Measurements from ENCODE around the gene CDKN2A. TPM values are rescaled to one million over a fixed set of nuclear protein-coding genes. Genes with fewer than 3 reads are reported as not detected.

The CDKN2A gene
- total RNA-seq (1 to 10 TPM; 3.9 to 4.1 TPM), polyA plus RNA-seq (6.8 TPM)

DNA sequence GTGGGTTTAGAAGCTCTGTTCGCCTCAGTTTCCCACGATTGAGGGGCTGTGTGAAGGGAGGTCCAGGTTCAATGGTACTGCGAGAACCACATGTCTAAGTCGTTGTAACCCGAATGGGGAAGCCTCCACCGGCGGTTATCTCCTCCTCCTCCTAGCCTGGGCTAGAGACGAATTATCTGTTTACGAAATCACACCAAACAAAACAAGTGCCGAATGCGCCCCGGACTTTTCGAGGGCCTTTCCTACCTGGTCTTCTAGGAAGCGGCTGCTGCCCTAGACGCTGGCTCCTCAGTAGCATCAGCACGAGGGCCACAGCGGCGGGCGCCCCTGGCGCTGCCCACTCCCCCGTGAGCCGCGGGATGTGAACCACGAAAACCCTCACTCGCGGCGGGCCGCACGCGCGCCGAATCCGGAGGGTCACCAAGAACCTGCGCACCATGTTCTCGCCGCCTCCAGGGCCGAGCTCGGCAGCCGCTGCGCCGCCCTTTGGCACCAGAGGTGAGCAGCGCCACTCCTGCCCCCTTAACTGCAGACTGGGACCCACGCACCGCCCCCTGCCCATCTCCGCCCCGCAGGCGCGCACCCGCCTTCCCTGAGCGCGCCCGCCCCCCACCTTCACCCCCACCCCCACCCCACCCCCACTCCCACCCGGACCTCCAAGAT, at the start of gene CDKN2A:
Gene CDKN2A, minus strand, starts transcription at position 500 of the 663 bp plus-strand sequence.
- H3K36me3 Mint-ChIP-seq, result peaks cover 0 to 7% (median 0%) of the 10 kb centered on the region in 3 donors
- Histone ChIP-seq H3K36me3 (ENCODE audit: insufficient read depth, low read length) (no peaks in the 10 kb centered on the region), H3K27me3 (ENCODE audit: insufficient read depth, low read length, poor library complexity, severe bottlenecking) (no peaks in the 10 kb centered on the region), H3K27ac (ENCODE audit: low read depth, low read length) (peak within 1 kb of the TSS; percentile 90), H3K4me1 (ENCODE audit: insufficient read depth, low read length) (peaks cover 19% of the 10 kb centered on the region), H3K4me3 (ENCODE audit: low read length) (peak within 1 kb of the TSS; percentile 87), H3K9me3 (ENCODE audit: low read length) (no peaks in the 10 kb centered on the region)
- H3K9me3 Mint-ChIP-seq, result no peaks in the 10 kb centered on the region
- ChIA-PET CTCF (interaction anchor here (1.1 to 2.3 kb wide), 7 partner anchors 13 to 181 kb away, joined by 3 to 17 read pairs (median 6); partner anchors contain the start of gene CDKN2B), POLR2A (interaction anchor here (1.1 kb wide), 1 partner anchor 14 kb away, joined by 4 read pairs; no protein-coding TSS in a partner anchor)
- peak within 1 kb of the TSS; percentile 87 to 98 (median 96) for H3K27ac Mint-ChIP-seq
- H3K4me3 Mint-ChIP-seq, result peak within 1 kb of the TSS; percentile 96 to 99 (median 98)
- peaks cover 7 to 13% of the 10 kb centered on the region in 2 donors for H3K27me3 Mint-ChIP-seq
- peak; percentile 31 to 68 (median 45) for DNase-seq
- H3K4me1 Mint-ChIP-seq, result peaks cover 16 to 26% (median 24%) of the 10 kb centered on the region in 3 donors

DNA sequence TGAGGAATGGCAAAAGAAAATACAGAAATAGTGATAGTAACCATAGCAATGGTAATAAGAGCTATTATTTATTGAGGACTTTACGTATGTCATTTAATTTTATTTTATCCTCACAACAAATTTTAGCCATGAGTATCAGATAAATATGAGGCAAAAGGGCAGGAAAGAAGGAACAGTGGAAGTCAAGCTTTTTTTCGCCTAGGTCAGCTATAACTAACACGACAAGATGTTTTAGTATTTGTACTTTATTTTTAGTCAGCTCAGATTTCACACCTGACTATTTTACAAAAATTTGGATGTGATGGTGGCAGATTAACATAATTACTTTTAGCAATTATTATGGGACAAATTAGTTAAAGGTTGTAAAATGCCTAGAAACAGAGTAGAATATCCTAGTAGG, 49.7 kb upstream of the CDKN2A start:
- DNase-seq, result no peak
- no peak overlapping the region for H3K4me3 Mint-ChIP-seq
- Histone ChIP-seq H3K4me1 (ENCODE audit: insufficient read depth, low read length) (no peaks in the 10 kb centered on the region), H3K27me3 (ENCODE audit: insufficient read depth, low read length, poor library complexity, severe bottlenecking) (no peaks in the 10 kb centered on the region), H3K36me3 (ENCODE audit: insufficient read depth, low read length) (no peaks in the 10 kb centered on the region), H3K27ac (ENCODE audit: low read depth, low read length) (no peak overlapping the region), H3K9me3 (ENCODE audit: low read length) (no peaks in the 10 kb centered on the region), H3K4me3 (ENCODE audit: low read length) (no peak overlapping the region)
- H3K36me3 Mint-ChIP-seq, result no peaks in the 10 kb centered on the region
- ChIA-PET POLR2A (no interaction called here), CTCF (interaction anchor here (0.8 kb wide), 1 partner anchor 230 kb away, joined by 3 read pairs; no protein-coding TSS in a partner anchor)
- no peaks in the 10 kb centered on the region for H3K9me3 Mint-ChIP-seq
- H3K4me1 Mint-ChIP-seq, result peaks cover 3 to 25% (median 20%) of the 10 kb centered on the region in 3 donors
- peaks cover 0 to 5% of the 10 kb centered on the region in 2 donors for H3K27me3 Mint-ChIP-seq
- no peak overlapping the region for H3K27ac Mint-ChIP-seq

DNA sequence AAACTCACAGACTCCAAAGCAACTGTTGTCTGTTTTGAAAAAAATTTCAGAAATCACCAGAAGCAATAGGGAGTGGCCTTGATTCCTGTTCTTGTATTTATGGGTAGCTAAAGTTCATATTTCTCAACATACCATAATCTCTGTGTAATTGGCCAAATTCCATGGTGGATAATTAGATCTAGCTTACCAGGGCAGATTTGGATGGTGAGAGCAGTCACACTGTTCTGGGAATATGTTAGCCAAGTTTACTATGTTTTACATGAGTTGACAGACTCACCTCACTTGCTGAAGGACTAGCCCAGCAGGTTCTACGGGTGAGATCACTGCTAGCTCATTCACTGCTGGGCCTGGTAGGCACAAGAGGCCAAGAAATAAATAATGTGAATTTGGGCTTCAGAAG, 47.6 kb upstream of the CDKN2A start:
- ChIA-PET CTCF (interaction anchor here (1.3 kb wide), 2 partner anchors 228 to 230 kb away, joined by 3 to 7 read pairs; no protein-coding TSS in a partner anchor), POLR2A (no interaction called here)
- no peak overlapping the region for H3K4me3 ChIP-seq (ENCODE audit: low read length)
- peaks cover 3 to 21% (median 20%) of the 10 kb centered on the region in 3 donors for H3K4me1 Mint-ChIP-seq
- peaks cover 0 to 5% of the 10 kb centered on the region in 2 donors for H3K27me3 Mint-ChIP-seq
- DNase-seq, result no peak
- H3K9me3 ChIP-seq (ENCODE audit: low read length), result no peaks in the 10 kb centered on the region
- H3K36me3 ChIP-seq (ENCODE audit: insufficient read depth, low read length), result no peaks in the 10 kb centered on the region
- H3K27me3 ChIP-seq (ENCODE audit: insufficient read depth, low read length, poor library complexity, severe bottlenecking), result no peaks in the 10 kb centered on the region
- H3K27ac Mint-ChIP-seq, result peak overlapping the region in 1 of 8 donors; percentile 12
- no peaks in the 10 kb centered on the region for H3K9me3 Mint-ChIP-seq
- H3K4me1 ChIP-seq (ENCODE audit: insufficient read depth, low read length), result no peaks in the 10 kb centered on the region
- peaks cover 0 to 2% (median 0%) of the 10 kb centered on the region in 3 donors for H3K36me3 Mint-ChIP-seq
- H3K27ac ChIP-seq (ENCODE audit: low read depth, low read length), result no peak overlapping the region
- H3K4me3 Mint-ChIP-seq, result no peak overlapping the region

DNA sequence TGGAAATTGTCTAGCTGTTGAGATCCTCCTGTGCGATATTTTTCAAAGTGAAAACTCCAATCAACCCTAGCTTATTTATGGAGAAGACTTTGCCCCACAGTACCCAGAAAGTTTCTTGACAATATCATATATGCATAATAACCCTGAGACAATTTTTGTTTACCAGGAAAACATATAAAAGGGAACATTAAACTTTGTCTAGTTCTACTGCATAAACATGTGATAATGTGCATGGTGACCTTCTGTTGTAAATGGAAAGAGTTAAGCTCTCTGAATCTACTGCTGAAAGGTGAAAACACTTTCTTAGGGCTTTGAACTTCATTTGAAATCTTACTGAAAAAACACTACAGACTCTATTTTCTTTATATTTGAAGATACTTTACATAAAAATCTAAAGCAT, 47.2 kb upstream of the CDKN2A start:
- H3K27me3 ChIP-seq (ENCODE audit: insufficient read depth, low read length, poor library complexity, severe bottlenecking), result no peaks in the 10 kb centered on the region
- no peak for DNase-seq
- Mint-ChIP-seq H3K27ac (no peak overlapping the region), H3K27me3 (peaks cover 0 to 5% of the 10 kb centered on the region in 2 donors), H3K36me3 (peaks cover 0 to 2% (median 0%) of the 10 kb centered on the region in 3 donors), H3K9me3 (no peaks in the 10 kb centered on the region), H3K4me1 (peaks cover 3 to 16% (median 16%) of the 10 kb centered on the region in 3 donors), H3K4me3 (no peak overlapping the region)
- ChIA-PET POLR2A (no interaction called here), CTCF (interaction anchor here (1.3 kb wide), 1 partner anchor 228 kb away, joined by 7 read pairs; no protein-coding TSS in a partner anchor)
- no peaks in the 10 kb centered on the region for H3K9me3 ChIP-seq (ENCODE audit: low read length)
- H3K36me3 ChIP-seq (ENCODE audit: insufficient read depth, low read length), result no peaks in the 10 kb centered on the region
- H3K4me3 ChIP-seq (ENCODE audit: low read length), result no peak overlapping the region
- no peak overlapping the region for H3K27ac ChIP-seq (ENCODE audit: low read depth, low read length)
- no peaks in the 10 kb centered on the region for H3K4me1 ChIP-seq (ENCODE audit: insufficient read depth, low read length)

DNA sequence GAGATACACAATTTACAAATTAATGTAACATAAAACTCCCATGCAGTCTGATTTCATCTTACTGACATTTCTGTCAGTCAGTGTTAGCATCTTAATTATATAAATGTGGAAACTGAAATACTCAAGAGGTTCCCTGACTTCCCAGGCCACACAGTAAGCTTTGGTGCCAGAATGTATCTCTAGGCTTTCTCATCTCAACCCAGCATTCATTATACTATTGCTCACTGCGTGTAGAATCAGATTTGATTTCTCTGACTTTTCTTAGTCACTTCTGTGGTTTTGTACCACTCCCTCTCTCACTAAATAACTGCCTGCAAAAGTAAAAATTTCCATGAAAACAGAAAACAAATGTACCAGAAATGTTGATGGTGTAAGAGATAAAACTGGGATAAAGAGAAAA, 46.6 kb upstream of the CDKN2A start:
- H3K4me1 ChIP-seq (ENCODE audit: insufficient read depth, low read length), result no peaks in the 10 kb centered on the region
- H3K27me3 ChIP-seq (ENCODE audit: insufficient read depth, low read length, poor library complexity, severe bottlenecking), result no peaks in the 10 kb centered on the region
- Mint-ChIP-seq H3K9me3 (no peaks in the 10 kb centered on the region), H3K4me1 (peaks cover 3 to 18% (median 14%) of the 10 kb centered on the region in 3 donors), H3K27ac (no peak overlapping the region), H3K36me3 (peaks cover 0 to 2% (median 0%) of the 10 kb centered on the region in 3 donors), H3K27me3 (peaks cover 0 to 5% of the 10 kb centered on the region in 2 donors), H3K4me3 (no peak overlapping the region)
- ChIA-PET POLR2A (no interaction called here), CTCF (interaction anchor here (2.0 to 4.9 kb wide), 3 partner anchors 32 to 228 kb away, joined by 6 to 73 read pairs (median 16); partner anchors contain the start of gene CDKN2B)
- no peaks in the 10 kb centered on the region for H3K36me3 ChIP-seq (ENCODE audit: insufficient read depth, low read length)
- H3K4me3 ChIP-seq (ENCODE audit: low read length), result no peak overlapping the region
- DNase-seq, result no peak
- no peak overlapping the region for H3K27ac ChIP-seq (ENCODE audit: low read depth, low read length)
- H3K9me3 ChIP-seq (ENCODE audit: low read length), result no peaks in the 10 kb centered on the region

DNA sequence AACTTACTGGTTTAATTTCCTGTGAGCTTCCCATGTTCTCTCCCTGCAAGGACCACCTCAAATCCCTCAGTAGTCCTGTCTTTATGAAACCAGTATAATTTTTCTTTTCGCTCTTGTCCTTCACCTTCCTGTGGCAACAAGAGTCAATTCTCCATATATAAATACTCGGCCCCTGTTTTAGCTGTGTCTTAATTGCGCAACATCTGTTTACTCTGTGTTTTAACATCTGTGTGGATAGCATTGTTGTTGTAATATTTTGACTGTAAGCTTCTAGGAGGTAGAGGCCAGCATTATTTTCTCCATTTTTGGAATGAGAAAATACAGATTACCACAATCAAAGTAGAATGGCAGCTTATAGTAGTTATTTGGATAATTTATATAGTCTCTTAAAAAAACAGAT, 45.1 kb upstream of the CDKN2A start:
- Histone ChIP-seq H3K36me3 (ENCODE audit: insufficient read depth, low read length) (no peaks in the 10 kb centered on the region), H3K4me1 (ENCODE audit: insufficient read depth, low read length) (no peaks in the 10 kb centered on the region), H3K27ac (ENCODE audit: low read depth, low read length) (no peak overlapping the region), H3K4me3 (ENCODE audit: low read length) (no peak overlapping the region), H3K27me3 (ENCODE audit: insufficient read depth, low read length, poor library complexity, severe bottlenecking) (no peaks in the 10 kb centered on the region), H3K9me3 (ENCODE audit: low read length) (no peaks in the 10 kb centered on the region)
- H3K27ac Mint-ChIP-seq, result no peak overlapping the region
- H3K4me3 Mint-ChIP-seq, result no peak overlapping the region
- ChIA-PET CTCF (interaction anchor here (0.6 to 4.9 kb wide), 6 partner anchors 10 to 231 kb away, joined by 3 to 73 read pairs (median 6); partner anchors contain the start of gene CDKN2B), POLR2A (no interaction called here)
- H3K4me1 Mint-ChIP-seq, result peaks cover 0 to 17% (median 14%) of the 10 kb centered on the region in 3 donors
- no peaks in the 10 kb centered on the region for H3K9me3 Mint-ChIP-seq
- H3K27me3 Mint-ChIP-seq, result no peaks in the 10 kb centered on the region
- H3K36me3 Mint-ChIP-seq, result peaks cover 0 to 2% (median 0%) of the 10 kb centered on the region in 3 donors
- no peak for DNase-seq

DNA sequence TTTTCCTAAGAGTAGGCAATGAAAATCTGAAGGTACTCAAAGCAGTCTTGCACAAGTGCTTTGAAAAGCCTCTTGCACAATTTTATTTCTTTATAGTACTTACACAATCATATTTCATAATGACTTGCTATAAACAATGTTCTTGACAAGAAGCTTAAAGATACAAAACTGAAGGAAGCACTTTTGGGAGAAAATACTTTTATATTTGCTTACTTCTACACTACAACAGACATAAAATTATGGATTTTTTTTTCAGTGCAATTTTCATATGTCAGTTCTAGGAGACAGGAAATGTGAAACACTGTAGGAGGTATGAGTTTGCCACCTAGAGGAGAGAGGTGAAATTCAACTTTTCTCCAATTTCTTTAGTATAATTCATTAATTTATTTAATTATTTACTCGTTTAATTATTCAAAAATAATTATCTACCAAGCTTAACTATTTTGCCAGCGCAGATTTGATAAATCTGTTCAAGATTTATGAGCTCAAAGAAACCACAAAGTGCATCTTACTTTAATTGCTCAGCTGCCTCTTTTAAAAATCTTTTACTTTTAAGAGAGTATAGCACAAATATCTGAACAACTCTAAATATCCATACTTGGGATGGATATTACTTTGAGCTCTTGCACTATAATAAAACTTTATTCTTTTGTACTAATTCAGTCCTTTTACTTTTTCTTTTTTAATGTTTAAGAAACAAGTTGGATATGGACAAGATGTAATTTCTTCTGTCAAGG, 43.9 kb upstream of the CDKN2A start:
- no peaks in the 10 kb centered on the region for H3K27me3 ChIP-seq (ENCODE audit: insufficient read depth, low read length, poor library complexity, severe bottlenecking)
- peaks cover 0 to 2% (median 0%) of the 10 kb centered on the region in 3 donors for H3K36me3 Mint-ChIP-seq
- POLR2A ChIA-PET, result no interaction called here
- no peak overlapping the region for H3K27ac ChIP-seq (ENCODE audit: low read depth, low read length)
- H3K4me3 ChIP-seq (ENCODE audit: low read length), result no peak overlapping the region
- H3K9me3 Mint-ChIP-seq, result no peaks in the 10 kb centered on the region
- H3K4me3 Mint-ChIP-seq, result no peak overlapping the region
- peak in 2 of 5 donors; percentile 16 to 23 for DNase-seq
- peaks cover 0 to 17% (median 14%) of the 10 kb centered on the region in 3 donors for H3K4me1 Mint-ChIP-seq
- no peaks in the 10 kb centered on the region for H3K9me3 ChIP-seq (ENCODE audit: low read length)
- CTCF ChIA-PET, result interaction anchor here (0.9 to 4.9 kb wide), 7 partner anchors 10 to 233 kb away, joined by 3 to 73 read pairs (median 4); partner anchors contain the start of genes CDKN2A, CDKN2B and CDKN2B-AS1
- H3K27me3 Mint-ChIP-seq, result no peaks in the 10 kb centered on the region
- no peaks in the 10 kb centered on the region for H3K36me3 ChIP-seq (ENCODE audit: insufficient read depth, low read length)
- no peak overlapping the region for H3K27ac Mint-ChIP-seq
- H3K4me1 ChIP-seq (ENCODE audit: insufficient read depth, low read length), result no peaks in the 10 kb centered on the region

Measured in CD8-positive, alpha-beta memory T cell (primary cell).